ENCODE results near the gene PAXX. TPM values are rescaled to one million over a fixed set of nuclear protein-coding genes. Genes with fewer than 3 reads are reported as not detected.

The PAXX gene, protein sequence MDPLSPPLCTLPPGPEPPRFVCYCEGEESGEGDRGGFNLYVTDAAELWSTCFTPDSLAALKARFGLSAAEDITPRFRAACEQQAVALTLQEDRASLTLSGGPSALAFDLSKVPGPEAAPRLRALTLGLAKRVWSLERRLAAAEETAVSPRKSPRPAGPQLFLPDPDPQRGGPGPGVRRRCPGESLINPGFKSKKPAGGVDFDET
- total RNA-seq = 26.9 TPM
- long read RNA-seq, transcript PAXX-201 (7 exons, 812 nt) = major isoform, 10 of 34 reads
- long read RNA-seq, transcript PAXX-208 (5 exons, 1,077 nt) = minor isoform, 5 of 34 reads
- long read RNA-seq, partial matches to known transcripts = 7 of 34 reads
- long read RNA-seq, other reads (novel, unspliced or antisense) = 11 of 34 reads

DNA sequence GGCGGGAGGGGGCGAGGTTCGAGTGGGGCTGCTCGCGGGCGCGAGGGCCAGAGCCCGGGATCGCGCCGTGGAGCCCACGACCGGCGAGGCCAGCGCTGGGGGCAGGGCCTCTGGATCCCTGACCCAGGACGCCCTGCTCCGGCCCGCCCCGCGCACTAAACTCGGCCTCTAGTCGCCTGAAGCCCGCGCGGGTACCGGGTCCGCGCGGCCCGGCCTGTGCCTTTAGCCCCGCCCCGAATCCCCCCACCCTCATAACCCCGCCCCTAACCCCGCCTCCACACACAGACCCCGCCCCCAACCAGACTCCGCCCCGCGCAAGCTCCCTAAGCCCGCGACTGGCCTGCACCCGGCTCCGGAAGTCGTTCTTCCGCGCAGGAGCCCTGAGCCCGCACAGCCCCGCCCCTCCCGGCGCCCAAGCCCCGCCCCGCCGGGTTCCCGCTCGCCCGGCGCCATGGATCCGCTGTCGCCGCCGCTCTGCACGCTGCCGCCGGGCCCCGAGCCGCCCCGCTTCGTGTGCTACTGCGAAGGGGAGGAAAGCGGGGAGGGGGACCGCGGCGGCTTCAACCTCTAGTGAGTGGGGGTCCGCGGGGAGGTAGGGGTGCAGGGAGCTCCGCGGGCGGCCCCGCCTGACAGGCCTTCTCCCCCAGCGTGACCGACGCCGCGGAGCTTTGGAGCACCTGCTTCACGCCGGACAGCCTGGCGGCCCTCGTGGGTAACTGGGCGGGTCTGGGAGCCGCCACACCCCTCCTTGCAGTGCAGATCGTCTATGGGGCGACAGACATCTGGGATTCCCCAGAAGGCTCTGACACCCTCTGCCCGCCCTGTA is at the start of gene PAXX:
PAXX (plus strand) TSS at position 430 of the 826 bp plus-strand sequence; CDS start at position 452, 22 bp downstream.
- peak; percentile 97 for ATAC-seq
- peak; percentile 97 for DNase-seq (ENCODE audit: missing footprints)
- intact Hi-C loops (cut with DNase I) = loop anchor here (2.0 kb wide), 1 partner anchor 41 kb away; no protein-coding TSS in a partner anchor

DNA sequence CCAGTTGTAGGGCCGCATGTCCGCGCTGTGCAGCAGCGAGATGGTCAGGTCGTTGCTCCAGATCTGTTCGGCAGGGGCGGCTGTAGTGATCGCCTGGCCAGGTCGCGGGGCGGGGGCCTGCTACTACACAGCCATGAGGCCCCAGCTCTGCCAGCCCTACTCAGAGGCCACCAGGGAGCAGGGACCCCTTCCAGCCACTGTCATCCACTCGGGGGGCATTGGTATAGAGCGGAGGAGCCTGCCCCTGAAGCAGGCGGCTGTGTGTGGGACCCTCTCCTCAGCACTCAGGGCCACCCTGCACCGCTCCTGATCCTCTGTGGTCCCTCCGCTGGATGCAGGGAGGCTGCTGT is 49.4 kb upstream of the PAXX start:
- intact Hi-C loops (cut with DNase I) = loop anchor here (5.0 kb wide), 4 partner anchors 41 to 136 kb away; partner anchors contain the start of genes EDF1, RABL6 and TRAF2
- ATAC-seq (no peak), DNase-seq (ENCODE audit: missing footprints) (no peak)

DNA sequence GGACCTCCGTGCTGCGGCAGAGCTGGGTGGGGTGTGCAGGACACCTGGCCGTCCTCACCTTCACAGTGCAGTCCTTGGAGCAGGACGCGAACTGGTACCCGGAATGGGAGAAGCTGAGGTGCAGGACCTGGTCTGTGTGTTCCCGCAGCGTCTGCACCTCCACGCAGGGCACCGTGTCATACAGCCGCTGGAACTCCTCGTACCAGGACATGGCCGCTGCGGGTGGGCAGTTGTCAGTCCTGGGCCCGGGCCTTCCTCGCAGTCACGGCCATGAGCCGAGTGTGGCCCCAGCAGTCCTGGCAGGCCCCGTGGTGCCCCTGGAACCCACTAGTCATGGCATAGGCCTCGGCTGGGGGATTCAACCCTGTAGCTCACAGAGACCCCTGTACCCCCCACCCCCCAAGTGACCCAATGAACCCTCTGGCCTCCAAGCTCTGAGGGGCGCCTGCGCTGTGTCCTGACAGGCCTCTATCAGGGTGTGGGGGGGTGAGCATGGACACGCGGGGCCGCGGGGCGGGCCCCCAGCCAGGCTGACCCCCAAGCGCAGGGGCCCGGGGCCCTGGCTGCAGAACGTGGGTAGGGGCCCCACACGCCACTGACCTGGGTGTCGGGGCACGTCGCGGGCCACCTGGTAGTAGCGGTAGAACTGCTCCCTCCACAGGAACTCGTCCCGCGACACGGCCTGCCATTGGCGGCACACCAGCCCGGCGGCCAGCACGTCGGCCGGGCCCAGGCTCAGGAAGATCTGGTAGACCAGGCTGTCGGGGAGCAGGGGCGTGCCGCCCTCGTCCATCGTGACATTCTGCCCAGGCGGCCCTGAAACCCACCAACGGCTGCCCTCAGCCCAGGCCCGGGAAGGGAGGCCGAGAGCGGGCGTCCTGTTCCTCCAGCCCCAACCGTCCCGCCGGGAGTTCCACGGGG is 48.7 kb upstream of the PAXX start:
- intact Hi-C loops (cut with DNase I) = loop anchor here (1.0 to 5.0 kb wide), 6 partner anchors 41 to 153 kb away; partner anchors contain the start of genes EDF1, PHPT1, RABL6 and TMEM141
- no peak for ATAC-seq
- DNase-seq (ENCODE audit: missing footprints) = no peak

DNA sequence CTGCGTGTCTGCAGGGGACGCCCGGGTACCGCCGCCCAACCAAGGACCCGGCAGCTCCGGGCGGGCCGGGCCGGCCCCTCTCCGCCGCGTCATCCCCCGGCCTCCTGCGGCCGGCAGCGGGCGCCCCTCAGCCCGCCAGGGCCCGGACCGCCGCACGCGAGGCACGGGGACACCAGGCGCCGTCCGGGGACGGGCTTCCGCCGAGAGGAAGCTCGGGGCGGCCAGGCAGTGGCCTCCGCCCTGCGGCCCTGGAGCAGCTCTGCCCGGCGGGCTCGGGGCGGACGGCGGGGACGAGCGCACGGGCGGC is 48.1 kb upstream of the PAXX start:
- no peak for DNase-seq (ENCODE audit: missing footprints)
- intact Hi-C loops (cut with DNase I) = loop anchor here (1.0 to 5.0 kb wide), 6 partner anchors 42 to 153 kb away; partner anchors contain the start of genes EDF1, PHPT1, RABL6 and TMEM141
- ATAC-seq = peak; percentile 14

DNA sequence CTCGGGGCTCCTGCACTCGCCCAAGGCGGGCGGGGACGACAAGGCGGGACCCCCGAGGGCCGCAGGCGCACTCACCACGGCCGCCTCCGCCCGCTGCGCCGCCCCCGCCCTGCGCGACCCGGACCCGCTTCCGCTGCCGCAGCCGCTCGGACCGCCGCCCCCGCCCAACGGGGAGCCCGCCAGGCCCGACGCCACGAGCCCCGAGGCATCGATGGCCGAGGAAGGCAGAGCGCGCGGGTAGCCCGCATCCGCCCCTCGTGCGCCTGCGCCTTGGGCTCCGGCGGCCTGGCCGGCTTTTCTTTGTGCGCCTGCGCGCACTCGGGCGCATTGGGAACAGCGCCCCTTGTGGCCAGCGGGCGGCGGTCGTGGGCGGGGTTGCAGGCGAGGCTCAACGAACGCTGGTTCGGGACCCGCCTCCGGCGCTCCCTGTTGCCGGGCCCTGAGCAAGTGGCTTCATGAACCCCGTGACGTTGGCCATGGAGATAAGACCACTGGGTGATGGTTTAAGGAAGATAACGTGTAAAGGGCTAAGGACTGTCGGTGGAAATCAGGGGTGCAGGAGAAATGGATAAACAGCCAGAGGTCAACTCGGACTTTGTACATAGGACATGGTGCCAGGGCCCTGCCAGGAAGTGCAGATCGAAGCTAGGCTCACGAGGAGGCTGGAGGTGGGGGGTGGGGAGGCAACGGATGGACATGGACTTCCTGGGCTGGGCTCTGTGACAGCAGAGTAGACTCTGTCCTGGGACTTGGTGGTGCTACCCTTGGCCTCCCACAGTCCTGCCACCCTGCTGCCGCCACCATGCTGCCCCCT is 47.5 kb upstream of the PAXX start, which contains the start of the genes C8G and FBXW5:
C8G (plus strand) TSS at position 725 of the 814 bp plus-strand sequence; CDS start at position 803, 78 bp downstream.
FBXW5 (minus strand) TSS at position 220 of the 814 bp plus-strand sequence. CDS start 655 bp downstream, outside the sequence.
- DNase-seq (ENCODE audit: missing footprints) (peak; percentile 98), ATAC-seq (peak; percentile 81)
- intact Hi-C loops (cut with DNase I) = loop anchor here (1.0 to 5.0 kb wide), 6 partner anchors 42 to 154 kb away; partner anchors contain the start of genes EDF1, PHPT1, RABL6 and TMEM141

GRCh38 chr9:136945333-136946227 is 46.6 kb upstream of the PAXX start:
- DNase-seq (ENCODE audit: missing footprints) (peak; percentile 76), ATAC-seq (no peak)
- intact Hi-C loops (cut with DNase I) = loop anchor here (2.0 kb wide), 1 partner anchor 155 kb away; the partner anchor contains the start of gene TMEM141

- DNase-seq (ENCODE audit: missing footprints) = no peak
- ATAC-seq = no peak
- intact Hi-C loops (cut with DNase I) = no loop called here
These were observed 45.8 kb upstream of the PAXX start for GRCh38 chr9:136946228-136947027.

GRCh38 chr9:136947028-136947891 is 45.0 kb upstream of the PAXX start:
- ATAC-seq = no peak
- peak; percentile 65 for DNase-seq (ENCODE audit: missing footprints)
- intact Hi-C loops (cut with DNase I) = no loop called here

GRCh38 chr9:136947955-136948510 is 44.2 kb upstream of the PAXX start:
- DNase-seq (ENCODE audit: missing footprints) (peak; percentile 86), ATAC-seq (no peak)
- intact Hi-C loops (cut with DNase I) = loop anchor here (2.0 kb wide), 1 partner anchor 87 kb away; no protein-coding TSS in a partner anchor

- intact Hi-C loops (cut with DNase I) = loop anchor here (2.0 kb wide), 1 partner anchor 85 kb away; no protein-coding TSS in a partner anchor
- no peak for ATAC-seq
- DNase-seq (ENCODE audit: missing footprints) = peak; percentile 56
These were observed 42.9 kb upstream of the PAXX start for GRCh38 chr9:136949239-136949816.

DNA sequence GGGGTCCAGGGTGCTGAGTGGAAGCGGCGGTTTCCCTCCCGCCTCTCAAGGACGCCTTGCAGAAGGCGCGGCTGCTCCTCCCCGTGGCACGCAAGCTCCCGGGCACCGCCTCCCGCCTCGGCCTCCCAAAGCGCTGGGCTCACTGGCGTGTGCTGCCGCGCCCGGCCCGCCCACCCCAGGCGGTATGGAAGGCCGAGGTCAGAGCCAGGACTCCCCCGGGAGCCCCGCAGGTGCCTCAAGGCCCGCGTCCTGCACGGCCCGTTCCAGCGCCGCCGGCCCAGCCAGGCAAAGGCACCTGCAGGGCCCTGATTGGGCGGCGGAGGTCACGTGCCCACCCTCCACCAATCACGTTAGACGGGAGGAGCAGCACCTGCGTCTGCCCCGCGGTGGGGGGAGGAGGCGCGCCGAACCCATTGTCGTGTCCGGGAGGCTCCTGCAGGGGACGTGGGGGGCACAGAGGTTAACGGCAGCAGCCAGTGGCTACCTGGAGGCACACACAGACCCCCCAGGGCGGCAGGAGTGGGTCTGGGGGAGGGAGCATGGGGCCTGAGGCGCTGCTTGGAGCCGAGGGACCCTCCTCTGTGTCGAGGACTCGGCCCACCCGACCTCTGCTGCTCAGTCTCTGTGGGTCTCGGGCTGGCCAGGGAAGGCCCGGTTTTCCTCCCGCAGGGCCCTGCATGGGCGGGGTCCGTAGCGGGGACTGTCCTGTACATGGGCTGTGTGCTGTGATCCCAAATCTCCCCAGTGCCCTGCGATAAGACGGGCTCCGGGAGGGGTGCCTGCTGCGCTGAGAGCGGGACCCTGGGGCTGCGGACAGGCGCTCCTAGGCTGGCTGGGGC is 42.2 kb upstream of the PAXX start:
- intact Hi-C loops (cut with DNase I) = loop anchor here (1.0 to 2.0 kb wide), 3 partner anchors 28 to 85 kb away; no protein-coding TSS in a partner anchor
- ATAC-seq (peak; percentile 89), DNase-seq (ENCODE audit: missing footprints) (peak; percentile 98)

DNA sequence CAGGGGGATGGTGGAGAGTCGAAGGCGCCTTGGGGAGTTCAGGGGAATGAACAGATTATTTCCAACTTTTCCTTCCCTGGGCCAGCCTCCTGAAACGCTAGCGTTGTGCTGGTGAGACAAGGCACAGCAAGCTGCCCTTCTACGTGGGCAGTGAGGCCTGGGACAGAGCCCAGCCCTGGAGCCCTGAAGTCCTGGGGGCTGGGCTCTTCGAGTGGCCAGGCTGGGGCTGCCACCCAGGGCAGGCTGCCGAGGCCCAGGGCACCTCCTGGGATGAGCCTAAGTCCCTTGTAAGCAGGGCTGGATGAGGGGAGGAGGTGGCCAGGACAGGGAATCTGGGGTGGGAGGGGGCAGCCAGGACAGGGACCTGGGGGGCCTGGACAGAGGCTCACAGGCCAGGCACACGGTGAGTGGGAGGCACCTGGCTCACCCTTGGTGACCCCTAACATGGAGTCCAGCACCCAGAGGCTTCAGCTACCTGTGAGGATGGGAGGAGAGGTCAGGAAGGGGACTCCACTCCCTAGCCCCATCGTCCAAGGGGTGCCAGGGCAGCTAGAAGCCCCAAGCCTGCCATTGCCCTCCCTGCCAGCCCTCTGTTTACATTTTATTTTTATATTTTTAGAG is 41.5 kb upstream of the PAXX start:
- DNase-seq (ENCODE audit: missing footprints) = peak; percentile 34
- peak; percentile 46 for ATAC-seq
- intact Hi-C loops (cut with DNase I) = loop anchor here (1.0 to 2.0 kb wide), 2 partner anchors 28 to 40 kb away; no protein-coding TSS in a partner anchor

Data from Right ventricle myocardium inferior (tissue), 1 donor.